LNCAP (cell line): ENCODE measurements around the gene SLC17A7.

Experiments used
- TF ChIP-seq, protein P1 (sequence below): fragments of 450-650 bp; IDR thresholded peaks from 2 replicates; pipeline ENCODE4 v1.5.1; 2017; ENCODE audit warnings: mild to moderate bottlenecking

The SLC17A7 gene

GRCh38 chr19:49437231-49437630 is 4.1 kb downstream of the SLC17A7 start:
- TF ChIP-seq, protein P1, sequence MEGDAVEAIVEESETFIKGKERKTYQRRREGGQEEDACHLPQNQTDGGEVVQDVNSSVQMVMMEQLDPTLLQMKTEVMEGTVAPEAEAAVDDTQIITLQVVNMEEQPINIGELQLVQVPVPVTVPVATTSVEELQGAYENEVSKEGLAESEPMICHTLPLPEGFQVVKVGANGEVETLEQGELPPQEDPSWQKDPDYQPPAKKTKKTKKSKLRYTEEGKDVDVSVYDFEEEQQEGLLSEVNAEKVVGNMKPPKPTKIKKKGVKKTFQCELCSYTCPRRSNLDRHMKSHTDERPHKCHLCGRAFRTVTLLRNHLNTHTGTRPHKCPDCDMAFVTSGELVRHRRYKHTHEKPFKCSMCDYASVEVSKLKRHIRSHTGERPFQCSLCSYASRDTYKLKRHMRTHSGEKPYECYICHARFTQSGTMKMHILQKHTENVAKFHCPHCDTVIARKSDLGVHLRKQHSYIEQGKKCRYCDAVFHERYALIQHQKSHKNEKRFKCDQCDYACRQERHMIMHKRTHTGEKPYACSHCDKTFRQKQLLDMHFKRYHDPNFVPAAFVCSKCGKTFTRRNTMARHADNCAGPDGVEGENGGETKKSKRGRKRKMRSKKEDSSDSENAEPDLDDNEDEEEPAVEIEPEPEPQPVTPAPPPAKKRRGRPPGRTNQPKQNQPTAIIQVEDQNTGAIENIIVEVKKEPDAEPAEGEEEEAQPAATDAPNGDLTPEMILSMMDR: no peak

DNA sequence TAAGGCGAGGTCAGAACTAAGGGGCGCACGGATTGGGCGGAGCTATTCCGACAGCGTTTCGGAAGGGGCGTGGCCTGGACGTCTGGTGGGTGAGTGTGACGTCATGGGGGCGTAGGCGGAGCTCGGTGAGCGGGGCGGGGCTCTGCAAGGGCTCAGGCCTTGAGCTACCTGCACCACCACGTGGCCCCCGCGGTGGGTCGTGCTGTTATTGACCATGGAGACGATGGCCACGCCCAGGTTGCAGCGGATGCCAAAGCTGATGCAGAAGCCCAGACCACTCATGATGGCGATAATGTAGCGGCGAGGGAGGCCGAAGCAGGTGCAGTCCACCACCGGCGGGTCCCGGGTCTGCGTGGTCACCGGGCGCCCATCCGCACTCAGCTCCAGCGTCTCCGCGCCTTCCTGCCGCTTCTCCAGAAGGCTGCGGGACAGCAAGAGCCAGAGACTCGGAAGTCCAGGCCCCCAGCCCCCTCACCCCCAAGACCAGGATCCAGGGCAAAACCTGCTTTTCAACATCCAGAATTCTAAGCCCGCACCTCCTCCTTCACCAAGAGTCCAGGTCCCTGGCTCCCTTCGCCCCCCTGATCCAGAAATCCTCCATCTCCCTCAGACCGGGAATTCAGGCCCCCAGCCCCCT is 4.8 kb downstream of the SLC17A7 start:
- TF ChIP-seq, protein P1: no peak

DNA sequence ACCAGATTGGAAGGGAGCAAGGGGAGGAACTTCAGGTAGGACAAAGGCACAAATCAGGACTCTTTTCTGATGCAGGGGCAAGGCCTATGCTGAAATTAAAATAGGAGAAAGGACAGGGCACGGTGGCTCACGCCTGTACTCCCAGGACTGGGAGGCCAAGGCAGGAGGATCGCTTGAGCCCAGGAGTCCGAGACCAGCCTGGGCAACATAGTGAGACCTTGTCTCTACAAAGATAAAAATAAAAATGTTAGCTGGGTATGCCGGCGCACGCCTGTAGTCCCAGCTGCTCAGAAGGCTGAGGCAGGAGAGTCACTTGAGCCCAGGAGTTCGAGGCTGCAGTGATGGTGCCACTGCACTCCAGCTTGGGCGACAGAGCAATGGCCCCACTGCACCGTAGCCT is 5.7 kb downstream of the SLC17A7 start:
- TF ChIP-seq, protein P1: no peak

DNA sequence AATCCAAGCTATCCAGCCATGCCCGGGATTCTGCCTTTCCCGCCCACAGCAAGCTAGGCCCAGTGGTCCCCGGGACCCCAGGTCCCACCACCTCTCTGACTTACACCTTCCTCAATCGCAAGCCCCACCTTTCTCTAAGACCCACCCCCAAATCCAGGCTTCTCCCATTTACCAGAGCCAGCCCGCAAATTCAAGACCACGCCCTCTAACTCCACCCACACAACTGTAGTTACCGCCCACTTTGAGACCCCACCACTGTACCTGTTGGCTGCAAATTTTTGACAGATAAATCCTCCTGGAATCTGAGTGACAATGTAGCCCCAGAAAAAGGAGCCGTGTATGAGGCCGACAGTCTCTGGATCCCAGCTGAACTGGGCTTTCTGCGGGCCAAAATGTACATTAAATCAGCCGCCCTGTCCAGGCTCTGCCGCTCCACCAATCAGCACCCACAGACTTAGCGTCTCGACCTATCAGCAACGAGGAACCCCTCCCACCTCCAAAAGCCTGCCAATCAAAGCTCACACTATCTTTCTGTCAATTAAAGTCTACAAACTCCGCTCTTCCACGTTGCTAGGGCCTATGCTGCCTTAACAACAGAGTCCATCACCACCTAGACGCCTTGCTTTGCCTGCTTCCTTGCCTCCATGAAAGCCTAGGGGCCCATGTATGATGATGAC is 6.3 kb downstream of the SLC17A7 start:
- TF ChIP-seq, protein P1: no peak

- TF ChIP-seq, protein P1: no peak
Measured at GRCh38 chr19:49433240-49433901, 8.0 kb downstream of the SLC17A7 start.

DNA sequence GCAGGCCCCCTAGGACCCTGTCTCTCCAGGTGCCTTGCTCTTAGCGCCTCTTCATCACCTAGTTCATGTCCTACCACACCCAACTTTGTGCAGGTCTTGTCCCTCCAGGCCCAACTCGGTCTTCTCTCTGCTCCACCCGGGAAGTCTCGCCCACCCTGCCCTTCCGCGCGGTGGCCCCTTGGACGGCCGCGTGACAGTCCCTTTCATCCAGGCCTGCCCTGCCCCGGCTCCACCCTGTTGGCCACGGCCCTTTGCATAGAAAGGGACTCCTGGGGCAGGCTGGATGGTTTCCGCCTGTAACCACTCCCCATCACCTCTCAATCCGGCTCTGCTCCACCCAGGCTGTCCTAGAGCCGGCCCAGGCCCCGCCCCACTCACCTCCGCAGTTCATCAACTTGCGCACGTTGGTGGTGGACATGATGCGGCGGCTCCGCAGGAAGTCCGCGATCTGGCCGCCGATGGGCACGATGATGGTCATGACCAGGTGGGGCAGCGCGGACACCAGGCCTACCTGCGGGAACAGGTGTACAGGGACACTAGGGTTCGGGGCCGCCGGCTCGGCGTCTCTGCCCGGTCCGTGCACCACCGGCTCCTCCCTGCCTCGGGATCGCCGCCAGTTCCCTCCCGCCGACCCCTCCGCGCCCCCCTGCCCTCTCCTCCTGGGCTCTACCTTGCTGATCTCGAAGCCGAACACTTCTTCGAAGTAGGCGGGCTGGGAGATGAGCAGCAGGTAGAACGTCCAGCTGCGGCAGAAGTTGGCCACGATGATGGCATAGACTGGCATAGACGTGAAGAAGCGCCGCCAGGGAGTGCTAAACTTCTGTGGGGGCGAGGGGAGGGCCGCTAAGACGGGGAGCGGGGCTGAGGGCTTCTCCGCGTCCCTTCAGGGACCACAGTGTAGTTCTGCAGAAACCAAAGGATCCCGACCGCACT is 8.9 kb downstream of the SLC17A7 start:
- TF ChIP-seq, protein P1: no peak

DNA sequence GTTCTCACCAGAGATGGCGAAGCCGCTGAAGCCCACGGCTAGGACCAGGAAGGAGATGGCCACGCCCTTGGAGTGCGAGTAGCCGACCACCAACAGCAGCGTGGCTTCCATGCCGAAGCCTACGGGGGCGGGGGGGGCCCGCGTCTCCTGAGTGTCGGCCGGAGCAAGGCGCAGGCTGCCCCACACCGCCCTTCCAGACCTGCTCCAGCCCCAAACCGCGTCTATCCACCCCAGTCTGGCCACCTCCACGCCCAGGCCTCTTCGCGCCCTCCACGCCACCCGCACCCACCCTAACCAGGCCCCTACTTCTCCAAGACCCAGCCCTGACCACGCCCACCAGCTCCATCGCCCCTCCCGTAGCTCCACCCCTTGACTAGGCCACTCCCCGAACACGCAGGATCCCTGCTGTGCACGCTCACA is 10.0 kb downstream of the SLC17A7 start:
- TF ChIP-seq, protein P1: no peak
